Mucosa of descending colon (tissue), 3 donors: ENCODE data around the gene HAPLN3. TPM values are rescaled to one million over a fixed set of nuclear protein-coding genes. Genes with fewer than 3 reads are reported as not detected.

ENCODE experiments used
- ATAC-seq: fragments of 200-7000 bp; cut with Tn5 transposase; one replicate; pipeline ENCODE4 v1.9.1; 2020; ENCODE audit warnings: mild to moderate bottlenecking, moderate library complexity
- DNase-seq, 3 donors: peaks; one replicate each; pipeline ENCODE4 v3.0.0-alpha.2; 2020
- H3K36me3 ChIP-seq: fragments of 200-600 bp; one replicate; pipeline ENCODE4 v1.8.0; 2021; ENCODE audit warnings: low read depth, mild to moderate bottlenecking
- H3K4me1 ChIP-seq: fragments of 200-600 bp; one replicate; pipeline ENCODE4 v1.8.0; 2021; ENCODE audit warnings: low read depth, mild to moderate bottlenecking
- H3K4me3 ChIP-seq: fragments of 200-600 bp; one replicate; pipeline ENCODE4 v1.8.0; 2021; ENCODE audit warnings: mild to moderate bottlenecking
- H3K9me3 ChIP-seq: fragments of 200-600 bp; one replicate; pipeline ENCODE4 v1.8.0; 2021; ENCODE audit warnings: mild to moderate bottlenecking
- intact Hi-C, 2 donors: fragments of 100-400 bp; cut with DNase I in 1 of 2; cut with micrococcal nuclease in 1 of 2; formaldehyde crosslinking; loops; one replicate each; pipeline versions ENCODE4 v1.11.0 to v1.11.1; 2022; cut with DNase I, micrococcal nuclease
- total RNA-seq, 3 donors: library from RNA; stranded (reverse); fragmentation: NEBNext Ultra II Directional in 2 of 3; extraction: Animal tissue kit (Norgen Biotek cat#: 25700) in 2 of 3; gene quantifications; one replicate each; pipeline versions ENCODE4 v1.2.1 to v1.2.4, GENCODE V29; 2021 to 2023
- TF ChIP-seq, protein P1 (sequence below): fragments of 200-600 bp; IDR thresholded peaks from one replicate; pipeline ENCODE4 v1.8.0; 2022; ENCODE audit warnings: antibody characterized with exemption, mild to moderate bottlenecking
- donor health status: DM: no; HTN: no; CAD: no; lungs with moderate emphysema.
- donor health status: DM: no; HTN: no; CAD: no.
- donor health status: DM: no; HTN: yes; CAD: no.

HAPLN3 gene
- total RNA-seq, 3 donors from 2014 or later, result 2.7 to 6.7 (median 4.0) TPM

DNA sequence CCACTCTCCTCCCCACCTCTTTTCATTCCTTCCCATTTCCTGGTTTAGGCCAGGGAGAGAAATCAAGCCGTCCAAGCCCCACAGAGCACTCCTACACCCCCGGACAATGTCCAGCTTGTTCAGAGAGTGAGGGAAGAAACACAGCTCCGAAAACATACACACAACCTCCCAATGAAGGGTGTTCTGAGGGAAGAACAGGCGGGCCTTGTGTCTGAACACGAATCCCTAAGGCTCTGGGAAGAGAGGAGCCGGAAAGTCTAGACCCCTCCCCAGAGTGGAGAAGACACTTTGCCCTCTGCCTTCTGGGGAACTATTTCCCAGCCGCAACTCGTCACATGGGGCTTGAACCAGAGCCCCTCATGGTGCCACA, 61.6 kb downstream of the HAPLN3 start:
- TF ChIP-seq, protein P1, sequence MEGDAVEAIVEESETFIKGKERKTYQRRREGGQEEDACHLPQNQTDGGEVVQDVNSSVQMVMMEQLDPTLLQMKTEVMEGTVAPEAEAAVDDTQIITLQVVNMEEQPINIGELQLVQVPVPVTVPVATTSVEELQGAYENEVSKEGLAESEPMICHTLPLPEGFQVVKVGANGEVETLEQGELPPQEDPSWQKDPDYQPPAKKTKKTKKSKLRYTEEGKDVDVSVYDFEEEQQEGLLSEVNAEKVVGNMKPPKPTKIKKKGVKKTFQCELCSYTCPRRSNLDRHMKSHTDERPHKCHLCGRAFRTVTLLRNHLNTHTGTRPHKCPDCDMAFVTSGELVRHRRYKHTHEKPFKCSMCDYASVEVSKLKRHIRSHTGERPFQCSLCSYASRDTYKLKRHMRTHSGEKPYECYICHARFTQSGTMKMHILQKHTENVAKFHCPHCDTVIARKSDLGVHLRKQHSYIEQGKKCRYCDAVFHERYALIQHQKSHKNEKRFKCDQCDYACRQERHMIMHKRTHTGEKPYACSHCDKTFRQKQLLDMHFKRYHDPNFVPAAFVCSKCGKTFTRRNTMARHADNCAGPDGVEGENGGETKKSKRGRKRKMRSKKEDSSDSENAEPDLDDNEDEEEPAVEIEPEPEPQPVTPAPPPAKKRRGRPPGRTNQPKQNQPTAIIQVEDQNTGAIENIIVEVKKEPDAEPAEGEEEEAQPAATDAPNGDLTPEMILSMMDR, result no peak
- DNase-seq, result no peak
- intact Hi-C loops, result loop anchor here in 1 of 2 donors (10.0 kb wide), 1 partner anchor 179 kb away; no protein-coding TSS in a partner anchor

DNA sequence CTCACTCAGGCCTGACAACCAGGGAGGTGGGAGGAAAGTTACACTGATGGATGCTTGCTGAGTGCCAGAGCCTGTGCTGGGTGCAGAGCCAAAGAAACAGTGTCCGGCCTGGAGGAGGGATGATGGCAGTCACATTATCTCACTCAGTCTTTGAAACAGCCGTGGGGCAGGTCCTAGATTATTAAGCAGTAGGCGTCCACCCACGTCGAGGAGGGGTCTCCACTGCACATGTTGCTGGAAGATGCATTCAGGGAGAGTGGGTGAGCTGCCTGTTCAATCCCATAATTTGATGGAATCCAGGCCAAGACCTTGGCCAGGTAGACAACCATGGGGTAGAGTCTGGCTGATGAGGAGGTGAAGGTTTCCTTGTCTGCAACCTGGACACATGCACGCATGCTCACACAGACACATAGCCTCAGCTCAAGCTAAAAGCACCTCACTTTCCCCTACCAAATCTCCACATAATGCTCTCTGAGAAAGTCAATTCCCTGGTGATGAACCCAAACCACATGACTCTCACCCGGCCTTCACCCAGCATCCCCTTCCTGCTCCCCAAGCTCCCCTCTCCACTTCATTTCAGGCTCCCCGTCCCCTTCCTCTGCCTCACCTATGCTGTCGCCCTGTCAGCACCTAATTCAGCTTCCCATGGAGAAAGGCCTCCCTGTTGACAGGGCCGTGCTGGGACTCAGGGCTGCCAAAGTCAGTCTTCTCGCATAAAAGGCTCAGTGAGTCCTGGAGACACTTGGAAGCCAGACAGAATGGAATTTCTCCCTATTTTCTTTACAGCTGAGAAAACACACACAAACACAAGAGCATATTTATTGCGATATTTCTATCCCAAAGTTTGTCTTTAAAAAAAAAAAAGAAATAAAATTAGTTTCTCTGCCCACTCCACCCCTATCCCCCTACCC, 62.3 kb downstream of the HAPLN3 start:
- TF ChIP-seq, protein P1, result no peak
- DNase-seq (no peak), ATAC-seq (no peak)
- no peak overlapping the region for H3K4me3 ChIP-seq
- H3K4me1 ChIP-seq, result no peaks in the 10 kb centered on the region
- H3K9me3 ChIP-seq, result no peaks in the 10 kb centered on the region
- no peaks in the 10 kb centered on the region for H3K36me3 ChIP-seq
- intact Hi-C loops, result loop anchor here in 1 of 2 donors (10.0 kb wide), 1 partner anchor 178 kb away; no protein-coding TSS in a partner anchor

More for the DNA sequence above, 61.6 kb downstream of the HAPLN3 start:
- Histone ChIP-seq H3K9me3 (no peaks in the 10 kb centered on the region), H3K4me3 (no peak overlapping the region), H3K36me3 (no peaks in the 10 kb centered on the region), H3K4me1 (no peaks in the 10 kb centered on the region)
- no peak for ATAC-seq

DNA sequence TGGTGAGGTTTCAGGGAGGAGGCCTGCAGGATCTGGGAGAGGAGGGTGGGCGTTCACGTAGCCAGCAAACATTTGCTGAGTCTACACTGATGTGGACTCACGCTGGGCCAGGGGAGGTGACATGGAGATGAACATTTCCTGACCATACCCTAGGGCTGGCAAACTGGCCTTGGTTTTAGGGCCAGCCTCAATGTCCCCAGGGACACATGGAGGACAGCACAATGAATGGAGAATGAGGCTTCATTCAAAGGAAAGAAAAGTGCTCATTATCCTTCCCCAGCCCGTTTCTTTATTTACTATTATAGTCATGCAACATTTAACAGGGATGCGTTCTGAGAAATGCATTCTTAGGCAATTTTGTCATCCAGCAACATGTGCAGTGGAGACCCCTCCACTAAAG, 65.3 kb downstream of the HAPLN3 start:
- intact Hi-C loops, result loop anchor here in 1 of 2 donors (10.0 kb wide), 1 partner anchor 175 kb away; no protein-coding TSS in a partner anchor
- DNase-seq (no peak), ATAC-seq (no peak)
- H3K4me3 ChIP-seq, result no peak overlapping the region
- no peaks in the 10 kb centered on the region for H3K36me3 ChIP-seq
- H3K9me3 ChIP-seq, result no peaks in the 10 kb centered on the region
- TF ChIP-seq, protein P1, result no peak
- H3K4me1 ChIP-seq, result no peaks in the 10 kb centered on the region

DNA sequence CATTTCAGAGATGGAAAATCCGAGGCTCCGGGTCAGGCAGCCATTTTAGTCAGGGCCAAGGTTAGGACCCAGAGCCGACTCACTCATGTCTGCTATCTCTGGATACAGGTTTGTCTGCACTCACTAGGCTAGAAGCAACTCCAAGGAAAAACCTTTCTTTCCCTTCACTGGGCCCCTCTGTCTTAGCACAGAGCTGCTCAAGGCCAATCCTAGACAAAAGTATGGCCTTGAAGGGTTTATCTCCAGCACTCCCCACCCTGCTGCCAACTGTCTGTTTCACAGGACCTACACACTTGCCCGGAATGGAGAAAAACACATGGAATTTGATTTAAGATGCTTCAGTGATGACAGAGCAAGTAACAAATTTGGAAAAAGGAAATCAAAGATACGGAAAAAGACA, 66.6 kb downstream of the HAPLN3 start:
- Histone ChIP-seq H3K4me1 (no peaks in the 10 kb centered on the region), H3K4me3 (no peak overlapping the region), H3K9me3 (no peaks in the 10 kb centered on the region), H3K36me3 (no peaks in the 10 kb centered on the region)
- intact Hi-C loops, result no loop called here
- ATAC-seq (no peak), DNase-seq (no peak)
- TF ChIP-seq, protein P1, result no peak

Other genes starting within 250 kb of the HAPLN3 start
- 1 to 10 TPM in 1 of 3 donors, under 1 TPM in 2; 0.09 to 1.3 (median 0.23) TPM for gene ACAN, start 92.1 kb downstream of the HAPLN3 start, total RNA-seq
- 100 to 1,000 TPM in 1 of 3 donors, 10 to 100 TPM in 2; 24.2 to 102 (median 66.7) TPM for gene MFGE8, start 17.8 kb upstream of the HAPLN3 start, total RNA-seq
- gene ABHD2, start 192.9 kb upstream of the HAPLN3 start, total RNA-seq, result 100 to 1,000 TPM in 1 of 3 donors, 10 to 100 TPM in 2; 82.2 to 156 (median 92.7) TPM